ENCODE measurements around the gene TFF2.

The TFF2 gene

DNA sequence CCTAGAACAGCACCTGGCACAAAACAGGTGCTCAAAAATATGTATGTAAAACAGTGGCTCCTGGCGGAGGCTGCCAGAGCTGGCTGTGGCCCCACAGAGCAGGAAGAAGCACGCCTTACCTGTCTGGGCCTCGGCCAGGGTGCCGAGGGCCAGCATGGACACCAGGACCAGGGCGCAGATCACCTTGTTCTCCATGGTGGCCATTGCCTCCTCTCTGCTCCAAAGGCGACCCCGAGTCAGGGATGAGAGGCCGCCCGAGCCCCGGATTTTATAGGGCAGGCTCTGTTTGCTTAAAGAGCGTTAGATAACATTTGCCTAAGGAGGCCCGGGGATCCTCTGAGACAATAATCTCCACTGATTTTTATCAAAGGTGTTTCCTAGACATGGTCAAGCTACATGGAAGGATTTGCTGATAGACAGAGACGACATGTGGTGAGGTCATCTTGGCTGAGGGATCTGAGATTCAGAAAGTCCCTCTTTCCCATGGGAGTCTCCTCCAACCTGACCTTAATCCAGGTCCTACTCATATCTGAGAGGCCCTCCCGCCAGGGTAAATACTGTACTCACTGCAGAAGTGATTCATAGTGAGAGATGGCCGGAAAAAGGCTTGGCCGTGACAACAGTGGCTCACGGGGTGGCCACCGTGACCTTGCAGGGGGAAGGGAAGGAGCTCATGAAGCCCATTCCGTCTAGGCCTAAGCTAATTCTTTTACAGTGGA lies 15.7 kb upstream of the TFF2 start, which contains the start of gene TFF1:
Gene TFF1, minus strand, starts transcription at position 244 of the 719 bp plus-strand sequence. Its CDS starts 40 bp downstream, at position 204.
- no peak for ATAC-seq

DNA sequence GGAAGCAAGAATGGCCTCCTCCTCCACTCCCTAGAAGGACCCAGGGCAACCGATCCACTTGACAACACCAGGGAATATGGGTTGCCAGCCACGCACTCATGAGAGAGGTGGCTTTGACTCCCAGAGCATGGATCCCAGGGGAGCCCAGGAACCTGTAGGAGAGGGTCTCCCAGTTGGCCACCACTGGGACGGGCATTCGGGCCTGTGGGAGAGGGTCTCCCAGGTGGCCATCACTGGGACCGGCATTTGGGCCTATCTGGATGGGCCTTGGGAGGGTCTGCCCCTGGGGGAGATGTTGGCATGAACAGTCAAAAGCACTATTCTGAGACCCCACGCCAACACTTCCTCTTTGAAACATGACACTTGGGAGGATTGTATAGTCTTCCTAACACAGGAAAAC lies 15.0 kb upstream of the TFF2 start:
- no peak for ATAC-seq

DNA sequence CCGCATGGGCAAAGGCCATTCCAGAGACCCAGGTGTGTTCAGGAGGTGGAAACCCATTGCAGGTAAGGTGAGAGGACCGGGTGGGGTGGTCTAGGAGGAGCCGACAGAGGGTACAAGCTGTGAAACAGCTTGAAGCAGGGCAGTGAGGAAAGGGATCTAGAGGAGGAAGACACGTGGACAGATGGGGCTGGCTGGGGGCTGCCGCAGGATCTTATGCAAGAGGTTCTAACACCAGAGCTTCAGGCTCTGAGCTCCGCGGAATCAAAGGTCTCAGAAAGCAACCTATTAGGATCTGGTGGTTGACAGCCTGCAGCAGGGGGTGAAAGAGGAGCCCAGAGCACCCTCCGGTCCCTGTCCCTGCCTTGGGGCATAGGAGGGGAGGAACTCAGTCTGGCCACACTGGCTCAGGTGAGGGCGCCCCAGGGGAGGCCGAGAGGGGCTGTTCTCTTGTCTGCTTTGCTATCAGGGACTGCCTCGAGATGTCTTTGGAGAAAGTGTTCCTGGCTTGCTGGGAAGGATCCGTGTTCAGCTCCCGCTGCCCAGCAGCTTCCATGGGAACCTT lies 13.6 kb upstream of the TFF2 start:
- ATAC-seq = no peak

DNA sequence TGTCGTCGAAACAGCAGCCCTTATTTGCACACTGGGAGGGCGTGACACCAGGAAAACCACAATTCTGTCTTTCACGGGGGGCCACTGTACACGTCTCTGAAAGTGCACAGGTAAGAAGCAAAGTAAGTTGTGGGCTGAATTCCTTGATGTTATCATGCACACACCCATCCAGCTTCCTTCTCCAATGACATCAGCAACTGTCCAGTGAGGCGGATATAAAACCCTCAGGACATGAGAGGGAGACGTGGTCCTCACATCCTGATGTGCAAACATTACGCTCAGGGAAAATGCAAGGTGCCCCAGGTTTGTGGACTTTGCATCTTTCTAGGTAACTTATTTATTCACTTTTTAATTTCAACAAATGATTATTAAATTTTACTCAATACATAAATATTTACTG lies 12.5 kb upstream of the TFF2 start:
- ATAC-seq = no peak

DNA sequence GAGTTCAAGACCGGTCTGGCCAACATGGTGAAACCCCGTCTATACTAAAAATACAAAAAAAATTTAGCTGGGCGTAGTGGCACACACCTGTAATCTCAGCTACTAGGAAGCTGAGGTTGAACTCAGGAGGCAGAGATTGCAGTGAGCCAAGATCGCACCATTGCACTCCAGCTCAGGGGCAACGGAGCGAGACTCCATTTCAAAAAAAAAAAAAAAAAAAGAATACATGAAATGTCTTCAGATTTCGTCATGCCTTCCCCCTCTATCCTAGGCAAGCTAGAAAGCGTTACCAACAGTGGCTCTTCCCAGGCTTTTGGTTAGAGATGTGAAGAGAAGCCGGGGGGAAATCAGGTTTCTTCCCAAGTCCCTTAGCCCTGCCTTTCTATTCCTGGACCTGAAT lies 11.9 kb upstream of the TFF2 start:
- no peak for ATAC-seq

DNA sequence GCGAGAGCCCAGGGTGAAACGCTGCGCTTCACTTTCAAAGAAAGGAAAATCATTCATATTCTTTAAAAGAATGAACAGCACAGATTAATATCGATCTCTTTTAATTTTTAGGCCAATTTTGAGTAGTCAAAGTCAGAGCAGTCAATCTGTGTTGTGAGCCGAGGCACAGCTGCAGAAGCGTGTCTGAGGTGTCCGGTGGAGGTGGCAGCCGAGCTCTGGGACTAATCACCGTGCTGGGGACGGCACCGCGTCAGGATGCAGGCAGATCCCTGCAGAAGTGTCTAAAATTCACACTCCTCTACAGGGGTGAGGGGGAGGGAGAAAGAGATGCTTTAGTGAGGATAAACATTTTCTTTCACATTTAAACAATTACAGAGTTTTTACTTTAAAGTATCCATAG lies 11.4 kb upstream of the TFF2 start:
- ATAC-seq = no peak

DNA sequence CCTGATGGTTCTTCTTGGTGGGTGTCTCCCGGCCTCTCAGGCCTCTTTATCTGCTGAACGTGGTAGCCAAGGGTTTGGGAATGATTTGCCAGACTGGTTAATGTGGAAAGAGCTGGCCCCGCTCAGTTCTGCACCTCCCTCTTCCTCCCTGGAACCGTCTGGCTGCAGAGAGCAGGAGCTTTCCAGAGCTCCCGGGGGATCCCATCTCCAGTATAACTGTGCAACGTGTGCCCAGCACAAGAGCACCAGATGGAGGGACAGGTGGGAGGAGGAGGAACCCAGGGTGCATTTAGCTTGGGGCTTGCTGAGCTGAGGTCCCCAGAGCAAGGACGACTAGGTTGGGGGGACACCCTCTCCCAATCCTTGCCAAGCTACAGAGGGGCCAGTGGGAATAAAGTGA lies 10.5 kb upstream of the TFF2 start:
- no peak for ATAC-seq

DNA sequence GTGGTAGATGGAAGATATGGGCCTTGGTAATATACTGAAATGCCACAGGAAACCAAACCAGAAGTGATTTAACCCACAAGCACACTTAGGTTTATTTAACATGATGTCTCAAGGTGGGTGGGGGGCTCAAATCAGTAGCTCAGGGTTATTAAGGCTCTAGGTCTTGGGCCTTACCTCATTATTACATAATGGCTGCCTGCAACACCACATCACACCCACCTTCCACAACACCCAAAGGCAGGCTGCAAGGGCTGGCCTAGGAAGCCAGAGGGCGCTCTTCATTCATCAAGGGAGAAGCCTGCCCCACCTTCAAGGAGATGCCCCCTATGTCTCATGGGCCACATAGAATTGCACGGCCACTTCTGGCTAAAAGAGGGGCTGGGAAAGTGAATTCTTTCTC lies 9.5 kb upstream of the TFF2 start:
- no peak for ATAC-seq

DNA sequence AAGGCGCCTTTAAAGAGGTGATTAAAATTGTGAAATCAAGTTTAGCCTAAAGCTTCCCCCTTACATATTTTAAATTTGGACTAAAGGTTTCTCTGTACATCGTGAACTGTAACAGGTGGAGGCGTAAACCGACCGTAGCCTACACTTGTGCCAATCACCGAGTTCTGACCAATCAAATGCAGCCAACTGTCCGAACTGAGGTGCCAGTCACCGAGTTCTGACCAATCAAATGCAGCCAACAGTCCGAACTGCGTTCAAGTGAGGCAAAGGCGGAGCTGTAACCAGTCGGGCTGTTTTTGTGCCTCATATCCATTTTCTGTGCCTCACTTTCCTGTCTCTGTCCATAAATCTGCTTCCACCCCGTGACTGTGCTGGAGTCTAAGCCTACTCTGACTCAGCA lies 8.1 kb upstream of the TFF2 start:
- no peak for ATAC-seq

DNA sequence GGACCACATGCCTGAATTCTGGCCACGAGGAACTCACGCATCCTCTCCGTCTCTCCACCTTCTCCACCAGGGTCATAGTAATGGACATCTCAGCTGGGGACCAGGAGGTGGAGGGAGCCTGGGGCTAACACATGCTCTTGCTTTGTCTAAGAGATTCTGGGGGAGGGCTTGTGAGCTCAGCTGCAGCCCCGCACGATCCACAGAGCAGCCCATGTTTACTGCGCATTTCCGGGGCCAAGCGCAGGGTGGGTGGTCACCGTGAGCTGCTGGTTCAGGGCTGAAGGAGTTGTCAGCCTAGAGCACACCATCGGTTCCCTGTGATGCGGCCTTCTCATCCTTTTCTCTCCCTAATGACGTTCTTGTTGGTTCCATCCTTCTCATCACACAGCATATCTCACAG lies 7.5 kb upstream of the TFF2 start:
- no peak for ATAC-seq

DNA sequence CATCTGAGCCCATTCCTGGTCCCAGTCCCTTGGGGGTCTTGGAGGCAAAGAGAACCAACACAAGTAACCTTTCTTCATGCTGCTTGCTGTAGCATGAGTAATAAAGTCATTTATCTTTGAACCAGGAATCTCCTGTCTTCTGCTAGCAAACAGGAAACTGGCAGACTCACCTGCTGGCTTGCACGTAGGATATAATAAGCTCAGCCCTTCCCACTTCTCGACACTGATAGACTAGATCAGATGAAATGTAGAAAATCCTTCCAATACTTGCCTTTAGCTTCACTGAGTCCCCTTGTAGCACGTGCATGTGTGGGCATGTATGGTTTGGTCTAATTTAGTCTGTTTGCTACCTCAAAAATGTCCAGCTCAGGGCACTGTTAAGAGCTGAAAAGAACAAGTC lies 6.5 kb upstream of the TFF2 start:
- no peak for ATAC-seq

DNA sequence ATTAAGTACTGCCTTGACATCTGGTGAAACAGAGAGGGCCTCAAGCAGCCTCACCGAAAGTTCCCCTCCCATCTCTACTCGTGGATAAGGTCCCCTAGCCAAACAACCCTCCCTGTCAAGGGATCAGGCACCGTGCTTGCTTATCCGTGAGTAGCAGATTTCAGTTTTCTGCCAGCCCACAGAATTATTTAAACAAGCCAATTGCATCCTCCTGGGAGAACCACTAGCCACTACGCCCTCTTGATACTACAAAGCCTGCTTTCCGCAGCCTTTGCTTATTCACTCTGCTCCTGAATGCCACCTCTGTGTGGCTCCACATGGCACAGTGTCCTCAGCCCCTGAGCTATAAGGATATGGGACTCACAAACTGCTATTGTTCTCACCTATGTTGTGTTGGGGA lies 5.9 kb upstream of the TFF2 start:
- ATAC-seq = no peak

DNA sequence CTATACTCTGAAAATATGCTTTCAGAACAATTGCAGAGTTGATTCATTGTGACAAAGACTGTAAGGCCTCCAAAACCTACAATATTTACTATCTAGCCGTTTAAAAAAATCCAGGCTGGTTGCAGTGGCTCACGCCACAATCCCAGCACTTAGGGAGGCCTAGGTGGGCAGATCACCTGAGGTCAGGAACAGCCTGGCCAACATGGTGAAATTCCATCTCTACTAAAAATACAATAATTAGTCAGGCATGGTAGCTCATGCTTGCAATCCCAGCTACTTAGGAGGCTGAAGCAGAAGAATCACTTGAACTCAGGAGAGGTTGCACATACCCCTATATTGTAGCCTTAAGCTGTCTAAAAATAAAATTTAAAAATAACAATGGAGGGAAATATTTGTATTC lies 5.3 kb upstream of the TFF2 start:
- ATAC-seq = no peak

DNA sequence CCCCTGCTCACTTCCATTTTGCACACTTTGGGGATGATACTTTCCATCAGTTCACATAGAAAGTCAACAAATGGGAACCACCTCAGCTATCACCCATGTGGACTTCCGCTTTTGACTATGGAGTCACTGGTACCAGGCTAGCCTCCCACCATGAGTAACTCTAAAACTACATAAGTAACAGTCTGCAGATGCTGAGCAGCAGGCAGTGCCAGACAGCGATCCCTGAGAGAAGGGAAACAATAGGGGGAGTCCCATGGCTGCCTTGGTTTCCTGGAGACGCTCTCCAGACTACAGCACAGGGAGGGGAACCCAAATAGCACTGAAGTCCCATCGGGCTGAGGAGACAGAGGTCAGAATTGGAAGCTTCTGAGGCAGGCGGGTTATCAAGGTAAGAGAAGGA lies 2.8 kb upstream of the TFF2 start:
- no peak for ATAC-seq

DNA sequence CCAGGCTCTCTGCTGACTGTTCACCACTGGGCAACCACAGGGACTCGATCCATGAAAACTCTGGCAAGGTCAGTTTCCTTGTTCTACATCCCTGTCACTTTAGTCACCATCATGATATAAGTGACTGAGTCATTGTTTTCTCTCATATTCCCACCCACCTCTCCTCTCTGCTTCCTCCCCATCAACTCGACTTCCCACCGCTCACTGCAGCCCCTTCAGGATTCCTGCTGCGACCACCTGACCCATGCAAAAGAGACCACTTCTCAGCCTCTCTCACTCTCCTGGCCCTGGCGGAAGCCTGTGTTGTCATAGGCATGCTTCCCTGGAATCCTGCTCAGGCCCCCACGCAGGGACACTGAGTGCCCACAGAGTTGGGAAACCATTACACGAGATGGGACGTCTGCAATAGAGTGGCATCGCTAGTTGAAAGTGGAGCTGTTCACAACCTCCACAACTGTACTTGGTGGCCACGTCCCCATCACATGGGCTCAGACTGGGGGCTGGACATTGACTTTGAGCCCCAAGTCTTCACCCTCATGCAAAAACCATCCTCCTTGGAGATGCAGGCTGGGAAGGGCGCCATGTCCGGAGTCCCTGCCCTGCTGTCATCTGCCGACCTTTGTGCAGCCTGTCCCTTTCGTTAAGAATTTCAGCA lies 1.8 kb upstream of the TFF2 start:
- ATAC-seq = no peak

DNA sequence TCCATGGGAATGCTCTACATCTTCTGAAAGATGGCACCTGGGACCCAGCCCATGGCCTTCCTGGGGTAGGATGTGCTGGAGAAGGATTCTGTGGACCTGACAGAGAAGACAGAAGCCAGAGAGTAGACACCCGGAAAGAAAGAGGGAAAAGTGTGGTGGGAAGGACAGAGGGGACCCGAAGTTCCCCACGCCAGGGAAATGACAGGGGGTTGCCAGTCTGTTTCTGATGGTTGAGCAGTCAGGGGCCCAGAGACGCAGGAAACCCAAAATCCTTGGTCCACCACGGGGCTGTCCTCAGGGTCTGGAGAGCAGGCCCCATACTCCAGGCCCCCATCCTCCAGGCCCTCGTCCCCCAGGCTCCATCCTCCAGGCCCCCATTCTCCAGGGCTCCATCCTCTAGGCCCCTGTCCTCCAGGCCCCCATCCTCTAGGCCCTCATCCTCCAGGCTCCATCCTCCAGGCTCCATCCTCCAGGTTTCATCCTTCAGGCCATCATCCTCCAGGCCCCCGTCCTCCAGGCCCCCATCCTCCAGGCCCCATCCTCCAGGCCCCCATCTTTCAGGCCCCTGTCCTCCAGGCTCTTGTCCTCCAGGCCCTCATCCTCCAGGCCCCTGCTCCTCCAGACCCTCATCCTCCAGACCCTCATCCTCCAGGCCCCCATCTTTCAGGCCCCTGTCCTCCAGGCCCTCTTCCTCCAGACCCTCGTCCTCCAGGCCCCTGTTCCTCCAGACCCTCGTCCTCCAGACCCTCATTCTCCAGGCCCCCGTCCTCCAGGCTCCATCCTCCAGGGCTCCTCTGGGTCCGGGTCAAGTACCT lies 1.0 kb upstream of the TFF2 start:
- no peak for ATAC-seq

DNA sequence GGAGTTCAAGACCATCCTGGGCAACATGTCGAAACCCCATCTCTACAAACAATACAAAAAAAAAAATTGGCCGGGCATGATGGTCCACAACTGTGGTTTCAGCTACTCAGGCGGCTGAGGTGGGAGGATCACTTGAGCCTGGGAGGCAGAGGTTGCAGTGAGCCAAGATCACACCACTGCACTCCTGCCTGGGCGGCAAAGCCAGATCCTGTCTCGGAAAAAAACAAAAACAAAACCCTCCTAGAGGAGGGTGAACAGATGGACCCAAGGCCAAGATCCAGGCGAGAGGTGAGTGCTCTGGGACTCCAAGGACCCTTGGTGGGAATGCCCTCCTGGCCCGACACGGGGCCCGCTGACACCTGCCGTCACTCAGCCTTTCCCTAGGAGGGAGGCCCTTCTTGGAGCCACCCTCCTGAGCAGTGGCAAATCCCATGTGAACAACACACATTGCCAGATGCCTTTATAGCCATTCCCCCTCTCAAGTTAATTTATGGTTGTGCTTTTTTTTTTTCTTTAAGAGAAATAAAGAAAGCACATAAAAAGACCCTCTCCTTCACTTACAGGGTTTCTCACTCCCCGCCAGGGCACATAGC lies 380 bp downstream of the TFF2 start:
- no peak for ATAC-seq

DNA sequence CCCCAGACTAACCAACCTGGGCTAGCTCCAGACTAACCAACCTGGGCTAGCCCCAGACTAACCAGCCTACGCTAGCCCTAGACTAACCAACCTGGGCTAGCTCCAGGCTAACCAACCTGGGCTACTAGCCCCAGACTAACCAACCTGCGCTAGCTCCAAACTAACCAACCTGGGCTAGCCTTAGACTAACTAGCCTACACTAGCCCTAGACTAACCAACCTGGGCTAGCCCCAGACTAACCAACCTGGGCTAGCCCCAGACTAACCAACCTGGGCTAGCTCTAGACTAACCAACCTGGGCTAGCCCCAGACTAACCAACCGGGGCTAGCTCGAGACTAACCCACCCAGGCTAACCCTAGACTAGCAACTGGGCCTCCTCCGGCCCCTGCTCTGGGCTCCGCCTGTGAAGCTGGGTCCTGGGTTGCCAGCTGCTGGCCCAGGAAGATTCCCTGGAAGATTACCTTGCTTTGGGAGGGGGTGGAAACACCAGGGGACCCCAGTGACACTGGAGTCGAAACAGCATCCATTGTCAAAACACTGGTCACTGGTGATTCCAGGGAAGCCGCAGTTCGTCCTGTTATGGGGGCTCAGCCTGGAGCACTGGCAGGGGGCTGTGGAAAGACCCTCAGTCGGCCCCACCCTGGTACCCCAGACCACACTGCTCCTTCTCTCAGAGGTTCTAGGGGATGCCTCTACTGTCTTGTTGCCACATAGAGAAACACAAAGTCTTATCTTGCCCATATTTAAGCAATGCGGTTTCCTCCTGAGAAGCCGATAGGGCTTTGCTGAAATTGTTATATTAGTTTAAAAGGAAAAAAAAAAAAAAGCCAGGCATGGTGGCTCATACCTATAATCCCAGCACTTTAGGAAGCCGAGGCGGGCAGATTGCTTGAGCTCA lies 1.1 kb downstream of the TFF2 start:
- ATAC-seq = no peak

DNA sequence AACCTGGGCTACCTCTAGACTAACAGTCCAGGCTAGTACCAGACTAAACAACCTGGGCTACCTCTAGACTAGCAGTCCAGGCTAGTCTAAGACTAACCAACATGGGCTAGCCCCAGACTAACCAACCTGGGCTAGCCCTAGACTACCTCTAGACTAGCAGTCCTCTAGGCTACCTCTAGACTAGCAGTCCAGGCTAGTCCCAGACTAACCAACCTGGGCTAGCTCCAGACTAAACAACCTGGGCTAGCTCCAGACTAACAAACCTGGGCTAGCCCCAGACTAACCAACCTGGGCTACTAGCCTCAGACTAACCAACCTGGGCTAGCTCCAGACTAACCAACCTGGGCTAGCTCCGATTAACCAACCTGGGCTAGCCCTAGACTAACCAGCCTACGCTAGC lies 2.0 kb downstream of the TFF2 start:
- ATAC-seq = no peak

DNA sequence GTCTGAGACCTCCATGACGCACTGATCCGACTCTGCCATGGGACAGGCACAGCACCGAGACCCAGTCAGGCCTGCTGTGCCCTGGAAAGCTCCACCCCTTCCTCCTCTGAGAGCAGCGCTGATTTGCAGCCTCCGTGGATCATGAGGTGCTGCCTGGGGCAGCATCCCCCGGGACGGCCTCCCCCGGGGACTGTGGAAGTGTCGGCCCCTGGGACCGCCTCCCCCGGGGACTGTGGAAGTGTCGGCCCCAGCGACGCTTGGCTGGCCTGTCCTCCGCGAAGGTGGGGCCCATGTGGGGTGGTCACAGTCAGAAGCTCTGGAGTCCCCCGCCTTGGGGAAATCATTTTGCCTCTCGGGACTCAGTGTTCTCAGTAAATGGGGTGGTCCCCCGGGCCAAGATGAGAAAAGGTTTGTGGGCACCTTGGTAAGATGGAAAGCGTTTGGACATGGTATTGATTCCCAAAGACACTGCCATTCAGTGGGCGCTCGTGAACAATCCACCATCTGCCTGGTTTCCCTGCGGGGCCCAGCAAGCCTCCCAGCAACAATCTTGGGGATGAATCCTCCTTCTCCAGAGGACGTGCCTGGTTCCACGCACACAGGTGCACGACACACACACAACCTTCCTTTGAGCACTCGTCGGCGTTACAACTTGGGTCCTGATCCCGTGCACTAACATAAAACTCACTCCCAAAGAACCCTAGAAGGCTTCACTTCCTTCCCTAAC lies 3.0 kb downstream of the TFF2 start:
- ATAC-seq = no peak

DNA sequence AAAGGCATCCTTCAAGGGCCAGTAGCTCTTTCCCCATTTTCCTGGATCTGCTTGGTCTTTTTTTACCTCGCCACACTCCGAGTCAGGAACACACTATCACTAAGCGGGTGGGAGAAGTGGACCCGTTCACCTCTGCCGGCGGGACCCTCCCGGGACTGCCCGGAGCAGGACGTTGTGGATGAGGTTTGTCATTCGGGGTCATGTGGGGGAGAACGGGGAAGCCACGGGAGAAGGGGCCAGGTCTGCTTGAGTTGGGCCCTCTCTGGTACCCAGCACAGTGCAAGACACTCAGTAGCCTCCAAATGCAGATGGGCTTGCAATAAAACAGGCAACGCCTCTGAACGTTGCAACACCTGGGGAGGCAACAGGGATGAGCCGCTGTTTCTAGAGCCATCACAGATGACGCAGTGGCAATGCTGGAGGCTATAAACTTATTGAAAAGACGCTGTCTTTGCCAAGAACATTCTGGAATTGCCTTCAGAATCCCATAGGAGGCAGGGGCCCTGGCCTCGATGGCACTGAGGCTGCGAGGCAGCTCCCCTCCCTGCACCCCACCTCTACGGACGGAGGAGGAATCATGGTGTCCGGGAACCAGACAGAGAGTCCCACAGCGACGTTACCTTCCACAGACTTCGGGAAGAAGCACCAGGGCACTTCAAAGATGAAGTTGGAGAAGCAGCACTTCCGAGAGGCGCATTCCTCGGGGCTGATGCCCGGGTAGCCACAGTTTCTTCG lies 3.8 kb downstream of the TFF2 start:
- ATAC-seq = no peak
